AG10803 (cell line): Measurements from ENCODE around the gene SLC11A2.
A peak's percentile ranks its signal among the peaks of the same experiment; 100 is the strongest.

Experiments used
- DNase-seq: peaks from one replicate; pipeline ENCODE4 v3.0.0; 2010; ENCODE audit warnings: low read depth
- H3K4me3 ChIP-seq: 2 replicates; pipeline ENCODE4 v1.5.1; 2011; ENCODE audit warnings: mild to moderate bottlenecking, low read length, control low read depth
- CTCF ChIP-seq: conservative IDR thresholded peaks from 2 replicates; pipeline ENCODE4 v1.5.1; 2011; ENCODE audit warnings: mild to moderate bottlenecking, low read length, control low read depth, inconsistent platforms

SLC11A2 gene

GRCh38 chr12:50985322-50985721 is 40.9 kb downstream of the SLC11A2 start:
- DNase-seq = peak; percentile 78
- H3K4me3 ChIP-seq = no peak overlapping the region
- TF ChIP-seq CTCF = no peak

GRCh38 chr12:50984586-50985298 is 41.4 kb downstream of the SLC11A2 start:
- no peak for DNase-seq

GRCh38 chr12:50981319-50982239 is 44.6 kb downstream of the SLC11A2 start:
- no peak overlapping the region for H3K4me3 ChIP-seq
- no peak for TF ChIP-seq CTCF
- DNase-seq = no peak

More at GRCh38 chr12:50984586-50985298, 41.4 kb downstream of the SLC11A2 start:
- no peak for TF ChIP-seq CTCF
- no peak overlapping the region for H3K4me3 ChIP-seq

GRCh38 chr12:50980545-50980944 is 45.6 kb downstream of the SLC11A2 start:
- no peak overlapping the region for H3K4me3 ChIP-seq
- TF ChIP-seq CTCF = no peak
- DNase-seq = no peak

- no peak overlapping the region for H3K4me3 ChIP-seq
- DNase-seq = no peak
- TF ChIP-seq CTCF = no peak
These were observed 46.7 kb downstream of the SLC11A2 start for GRCh38 chr12:50979369-50980052.

GRCh38 chr12:50971946-50972345 is 54.2 kb downstream of the SLC11A2 start:
- no peak overlapping the region for H3K4me3 ChIP-seq
- TF ChIP-seq CTCF = no peak
- peak; percentile 86 for DNase-seq
